Measurements from ENCODE around the gene CLDN10. TPM values are rescaled to one million over a fixed set of nuclear protein-coding genes. Genes with fewer than 3 reads are reported as not detected.

CLDN10 gene
- total and polyA plus RNA-seq, 2 of the 8 experiments (the other 6 are each of a cell fraction or from before 2014, with no cell fraction given): 41.2 to 43.6 TPM

DNA sequence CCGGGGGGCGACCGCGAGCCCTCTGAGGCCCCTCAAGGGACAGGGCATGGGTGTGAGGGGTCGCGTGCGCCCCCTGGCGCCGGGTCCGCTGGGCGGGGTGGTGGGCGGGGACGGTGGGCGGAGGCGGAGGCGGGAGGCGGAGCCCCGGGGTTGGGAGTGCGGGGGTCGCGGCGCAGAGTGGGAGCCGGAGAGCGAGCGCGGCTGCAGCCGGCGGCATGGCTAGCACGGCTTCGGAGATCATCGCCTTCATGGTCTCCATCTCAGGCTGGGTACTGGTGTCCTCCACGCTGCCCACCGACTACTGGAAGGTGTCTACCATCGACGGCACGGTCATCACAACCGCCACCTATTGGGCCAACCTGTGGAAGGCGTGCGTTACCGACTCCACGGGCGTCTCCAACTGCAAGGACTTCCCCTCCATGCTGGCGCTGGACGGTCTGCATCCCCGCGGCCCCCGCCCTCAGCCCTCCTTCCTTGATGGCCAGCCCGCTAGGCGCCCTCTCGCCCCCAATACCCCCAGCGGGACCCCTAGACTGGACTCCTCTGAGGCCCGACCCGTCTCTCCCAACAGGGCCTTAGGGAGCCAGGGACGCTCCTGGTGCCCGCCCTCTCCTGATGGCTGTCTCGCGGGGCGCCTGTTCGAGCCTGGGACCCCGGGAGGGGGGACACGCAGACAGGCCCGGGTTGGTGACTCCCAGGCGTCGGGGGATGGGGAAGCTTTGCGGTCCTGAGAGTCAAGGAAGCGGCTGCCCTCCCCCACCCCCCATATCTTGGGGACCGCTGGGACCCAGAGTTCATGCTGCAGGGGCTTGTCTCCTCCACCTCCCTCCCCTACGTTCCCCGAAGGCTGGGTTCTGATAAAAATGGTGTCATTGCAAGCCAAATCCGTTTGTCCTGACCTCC, at the start of gene CLDN10 (continued):
- TF ChIP-seq ATF3 (IDR thresholded peaks at IDR 0.05; ENCODE audit: insufficient read depth, low read depth, low read length) (no peak), RBBP5 (IDR thresholded peaks at IDR 0.05; ENCODE audit: borderline replicate concordance, low read depth, low read length) (0 out of 2 replicates have a peak, but pooled peaks have one; percentile 29), CBX8 (IDR thresholded peaks at IDR 0.05; ENCODE audit: borderline replicate concordance, low read depth, low read length) (no peak), ZNF274 (IDR thresholded peaks at IDR 0.05; ENCODE audit: borderline replicate concordance, extremely low read depth, low read length) (no peak), GTF2F1 (IDR thresholded peaks at IDR 0.05; ENCODE audit: borderline replicate concordance, low read depth, low read length) (no peak), MAFK (IDR thresholded peaks at IDR 0.05; ENCODE audit: low read depth, low read length) (no peak), EGR1 (IDR thresholded peaks at IDR 0.05; ENCODE audit: borderline replicate concordance, low read depth, low read length) (peak; percentile 61; the same call in 1 of the 2 replicates), TEAD4 (IDR thresholded peaks at IDR 0.05; ENCODE audit: low read depth, low read length) (no peak), TAF7 (optimal IDR thresholded peaks at IDR 0.05; ENCODE audit: borderline replicate concordance, low read depth, low read length) (peak; percentile 44), EZH2 (IDR thresholded peaks at IDR 0.05; ENCODE audit: low read depth, low read length, severe bottlenecking) (no peak), SUZ12 (IDR thresholded peaks at IDR 0.05; ENCODE audit: low read length) (no peak), CEBPB (IDR thresholded peaks at IDR 0.05; ENCODE audit: low read depth, low read length) (no peak), CHD2 (IDR thresholded peaks at IDR 0.05; ENCODE audit: low read length) (no peak), RXRA (IDR thresholded peaks at IDR 0.05; ENCODE audit: insufficient read depth, low read depth, low read length) (no peak), RNF2 (IDR thresholded peaks at IDR 0.05; ENCODE audit: borderline replicate concordance, low read depth, low read length, missing control alignments, poor library complexity, severe bottlenecking) (no peak), ASH2L (IDR thresholded peaks at IDR 0.05; ENCODE audit: low read length) (peak; percentile 75), FOSL1 (IDR thresholded peaks at IDR 0.05; ENCODE audit: insufficient read depth, low read depth, low read length) (no peak), BCL11A (IDR thresholded peaks at IDR 0.05; ENCODE audit: low read depth in 2 of 2, low read length in 2 of 2) (no peak), KDM1A (IDR thresholded peaks at IDR 0.05; ENCODE audit: borderline replicate concordance, low read length) (no peak), CTBP2 (IDR thresholded peaks at IDR 0.05; ENCODE audit: borderline replicate concordance, insufficient read depth, insufficient read length, low read length) (no peak)
- TF ChIP-seq, protein P1, sequence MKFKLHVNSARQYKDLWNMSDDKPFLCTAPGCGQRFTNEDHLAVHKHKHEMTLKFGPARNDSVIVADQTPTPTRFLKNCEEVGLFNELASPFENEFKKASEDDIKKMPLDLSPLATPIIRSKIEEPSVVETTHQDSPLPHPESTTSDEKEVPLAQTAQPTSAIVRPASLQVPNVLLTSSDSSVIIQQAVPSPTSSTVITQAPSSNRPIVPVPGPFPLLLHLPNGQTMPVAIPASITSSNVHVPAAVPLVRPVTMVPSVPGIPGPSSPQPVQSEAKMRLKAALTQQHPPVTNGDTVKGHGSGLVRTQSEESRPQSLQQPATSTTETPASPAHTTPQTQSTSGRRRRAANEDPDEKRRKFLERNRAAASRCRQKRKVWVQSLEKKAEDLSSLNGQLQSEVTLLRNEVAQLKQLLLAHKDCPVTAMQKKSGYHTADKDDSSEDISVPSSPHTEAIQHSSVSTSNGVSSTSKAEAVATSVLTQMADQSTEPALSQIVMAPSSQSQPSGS (IDR thresholded peaks at IDR 0.05; ENCODE audit: low read length): no peak
